Fibroblast of lung (primary cell): ENCODE results near the gene UGT2A3. TPM values are rescaled to one million over a fixed set of nuclear protein-coding genes. Genes with fewer than 3 reads are reported as not detected.

Experiments
- DNase-seq, 2 donors: peaks; one replicate each; pipeline versions ENCODE4 v3.0.0 to v3.0.0-alpha.2; 2010; ENCODE audit warnings: low read depth in 2 of 2
- H2AFZ ChIP-seq: 2 replicates; pipeline ENCODE4 v1.5.1; 2012; ENCODE audit warnings: low read length, control low read depth, inconsistent platforms
- H3K27ac ChIP-seq: 2 replicates; pipeline ENCODE4 v1.5.1; 2011; ENCODE audit warnings: low read length, control low read depth; ENCODE audit not compliant: insufficient read depth
- H3K27me3 ChIP-seq: 2 replicates; pipeline ENCODE4 v1.5.1; 2011; ENCODE audit warnings: mild to moderate bottlenecking, low read length; ENCODE audit not compliant: control insufficient read depth, insufficient read depth
- H3K36me3 ChIP-seq: 2 replicates; pipeline ENCODE4 v1.5.1; 2011; ENCODE audit warnings: low read length; ENCODE audit not compliant: control insufficient read depth, insufficient read depth
- H3K4me1 ChIP-seq: 2 replicates; pipeline ENCODE4 v1.5.1; 2011; ENCODE audit warnings: low read length; ENCODE audit not compliant: control insufficient read depth, insufficient read depth; ENCODE audit errors: extremely low read depth
- H3K4me2 ChIP-seq: 2 replicates; pipeline ENCODE4 v1.5.1; 2011; ENCODE audit warnings: low read length, control low read depth; ENCODE audit not compliant: insufficient read depth; ENCODE audit errors: extremely low read depth
- H3K4me3 ChIP-seq, 4 experiments: fragments of 200-600 bp in 1 of 4; sonication (generic) in 1 of 4; replicated peaks in 1 of 4; 2 replicates each; pipeline ENCODE4 v1.5.1; 2011 to 2016; ENCODE audit warnings: low read length in 4 of 4, low read depth in 3 of 4, mild to moderate bottlenecking in 3 of 4, control low read depth in 2 of 4, inconsistent platforms in 1 of 4, mixed read lengths in 1 of 4; ENCODE audit not compliant: insufficient read depth in 1 of 4; ENCODE audit errors: control extremely low read depth in 1 of 4
- H3K79me2 ChIP-seq: 2 replicates; pipeline ENCODE4 v1.5.1; 2012; ENCODE audit warnings: mild to moderate bottlenecking, low read length, inconsistent platforms; ENCODE audit not compliant: control insufficient read depth, insufficient read depth
- H3K9ac ChIP-seq: 2 replicates; pipeline ENCODE4 v1.5.1; 2011; ENCODE audit warnings: mild to moderate bottlenecking, low read length, control low read depth; ENCODE audit not compliant: insufficient read depth
- H3K9me3 ChIP-seq: 2 replicates; pipeline ENCODE4 v1.5.1; 2012; ENCODE audit warnings: low read depth, low read length; ENCODE audit not compliant: control insufficient read depth, insufficient read depth
- H4K20me1 ChIP-seq: 2 replicates; pipeline ENCODE4 v1.5.1; 2011; ENCODE audit warnings: low read length; ENCODE audit not compliant: control insufficient read depth, insufficient read depth; ENCODE audit errors: extremely low read depth
- CTCF ChIP-seq, 2 donors: IDR thresholded peaks in 1 of 2; conservative IDR thresholded peaks in 1 of 2; 1 replicate in 1 of 2; 2 replicates in 1 of 2; pipeline ENCODE4 v1.5.1; 2011 to 2012; ENCODE audit warnings: low read length in 2 of 2, control low read depth in 1 of 2, inconsistent platforms in 1 of 2, low read depth in 1 of 2, mild to moderate bottlenecking in 1 of 2
- EZH2 ChIP-seq: IDR thresholded peaks from 2 replicates; pipeline ENCODE4 v1.5.1; 2012; ENCODE audit warnings: low read length, control low read depth, mild to moderate bottlenecking; ENCODE audit errors: missing control alignments
- polyA plus RNA-seq, 2 donors: library from polyadenylated mRNA; depleted of rRNA in 1 of 2; stranded (reverse) in 1 of 2; unstranded in 1 of 2; fragments of >200 nt; gene quantifications; 2 replicates each; pipeline ENCODE4 v1.2.1, GENCODE V29; 2011 to 2012; ENCODE audit warnings: missing spikeins in 1 of 2
- total RNA-seq: library from RNA; depleted of rRNA; stranded (reverse); fragments of >200 nt; gene quantifications from 2 replicates; pipeline ENCODE4 v1.2.1, GENCODE V29; 2014

The UGT2A3 gene
- total and polyA plus RNA-seq, 2 donors (not counting 1 experiment from before 2014, with no cell fraction given), result not detected

- H3K36me3 ChIP-seq, result no peaks in the 10 kb centered on the region
These were observed 54.9 kb downstream of the UGT2A3 start for GRCh38 chr4:68896749-68897148.

GRCh38 chr4:68895561-68896198, 55.9 kb downstream of the UGT2A3 start:
- Histone ChIP-seq H3K9me3 (no peaks in the 10 kb centered on the region), H3K4me3 (no peak overlapping the region), H3K9ac (no peak overlapping the region), H3K4me2 (no peak overlapping the region), H3K36me3 (no peaks in the 10 kb centered on the region), H3K27me3 (no peaks in the 10 kb centered on the region), H3K27ac (no peak overlapping the region), H4K20me1 (no peaks in the 10 kb centered on the region), H3K4me1 (no peaks in the 10 kb centered on the region), H2AFZ (no peak overlapping the region), H3K79me2 (no peaks in the 10 kb centered on the region)
- DNase-seq, result peak in 1 of 2 donors; percentile 47
- TF ChIP-seq CTCF (conservative IDR thresholded peaks at IDR 0.05 in 1 of 2, IDR thresholded peaks at IDR 0.05 in 1 of 2; ENCODE audit: low read depth in 1 of 2, low read length in 2 of 2), result no peak
- TF ChIP-seq EZH2, result no peak

More at GRCh38 chr4:68896749-68897148, 54.9 kb downstream of the UGT2A3 start:
- Histone ChIP-seq H3K4me1 (no peaks in the 10 kb centered on the region), H4K20me1 (no peaks in the 10 kb centered on the region), H3K4me3 (no peak overlapping the region), H2AFZ (no peak overlapping the region), H3K4me2 (no peak overlapping the region), H3K27me3 (no peaks in the 10 kb centered on the region), H3K9ac (no peak overlapping the region), H3K9me3 (no peaks in the 10 kb centered on the region), H3K27ac (no peak overlapping the region), H3K79me2 (no peaks in the 10 kb centered on the region)
- no peak for DNase-seq
- TF ChIP-seq CTCF (conservative IDR thresholded peaks at IDR 0.05 in 1 of 2, IDR thresholded peaks at IDR 0.05 in 1 of 2; ENCODE audit: low read depth in 1 of 2, low read length in 2 of 2) (no peak), EZH2 (no peak)

GRCh38 chr4:68892861-68893260, 58.7 kb downstream of the UGT2A3 start:
- Histone ChIP-seq H3K27me3 (no peaks in the 10 kb centered on the region), H3K79me2 (no peaks in the 10 kb centered on the region), H3K9ac (no peak overlapping the region), H3K36me3 (no peaks in the 10 kb centered on the region), H3K4me3 (no peak overlapping the region), H3K9me3 (no peaks in the 10 kb centered on the region), H3K4me2 (no peak overlapping the region), H3K4me1 (no peaks in the 10 kb centered on the region), H3K27ac (no peak overlapping the region), H4K20me1 (no peaks in the 10 kb centered on the region), H2AFZ (no peak overlapping the region)
- TF ChIP-seq EZH2 (no peak), CTCF (conservative IDR thresholded peaks at IDR 0.05 in 1 of 2, IDR thresholded peaks at IDR 0.05 in 1 of 2; ENCODE audit: low read depth in 1 of 2, low read length in 2 of 2) (no peak)
- no peak for DNase-seq
